ENCODE measurements around the gene IFI16. TPM values are rescaled to one million over a fixed set of nuclear protein-coding genes. Genes with fewer than 3 reads are reported as not detected.

The IFI16 gene
- total and polyA plus RNA-seq, 2 donors (not counting 3 experiments of a cell fraction or from before 2014, with no cell fraction given), result 52.8 to 183 TPM

DNA sequence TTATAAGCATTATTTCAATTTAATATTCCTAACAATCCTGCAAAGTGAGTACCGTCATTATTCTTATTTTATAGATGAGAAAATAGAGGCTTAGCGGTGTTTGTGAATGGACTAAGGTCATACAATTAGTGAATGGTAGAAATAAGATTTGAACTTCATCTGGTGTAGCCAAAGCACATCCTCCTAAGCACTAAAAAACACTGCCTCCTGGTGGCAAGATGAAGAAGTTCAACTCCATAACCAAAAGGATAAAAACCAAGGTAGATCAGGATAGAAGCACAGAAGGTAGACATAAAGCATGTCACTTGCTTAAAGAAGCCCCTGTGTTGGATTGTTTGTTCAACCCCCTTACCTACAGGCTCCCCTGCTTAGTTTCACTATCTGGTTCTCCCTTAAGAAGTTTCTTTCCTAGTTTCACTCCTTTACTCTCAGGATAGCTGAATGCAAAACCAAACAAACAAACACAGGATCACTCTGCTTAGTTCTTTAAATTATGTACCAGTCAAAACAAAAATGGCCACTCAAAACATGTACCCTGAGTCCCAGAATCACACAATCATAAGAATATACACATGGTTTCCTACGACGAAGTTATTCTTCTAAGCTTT, 79.6 kb downstream of the IFI16 start:
- TF ChIP-seq EZH2 (IDR thresholded peaks at IDR 0.05; ENCODE audit: borderline replicate concordance, low read depth, low read length, severe bottlenecking) (no peak), CTCF (IDR thresholded peaks at IDR 0.05; ENCODE audit: extremely low read depth in 1 of 2, insufficient read depth in 1 of 2, low read depth in 1 of 2, low read length in 2 of 2) (peak; percentile 19 to 32), JUN (IDR thresholded peaks at IDR 0.05; ENCODE audit: borderline replicate concordance, insufficient read depth, insufficient read length, low read depth) (no peak), GATA2 (IDR thresholded peaks at IDR 0.05; ENCODE audit: insufficient read depth, insufficient read length, low read depth, low read length) (no peak), MYC (IDR thresholded peaks at IDR 0.05; ENCODE audit: low read depth, low read length) (no peak), POLR2AphosphoS5 (IDR thresholded peaks at IDR 0.05; ENCODE audit: insufficient read depth, low read depth, low read length) (no peak)
- H3K9me1 ChIP-seq (replicated peaks; ENCODE audit: control insufficient read depth, extremely low read depth, insufficient read depth, low read length), result no peaks in the 10 kb centered on the region
- no peak for FAIRE-seq
- dilution Hi-C loops (cut with MboI; ENCODE audit: extremely low pct_ligation_motif_present, low sequenced_read_pairs) (no loop called here), intact Hi-C loops (cut with micrococcal nuclease) (no loop called here)
- CTCF ChIA-PET, result interaction anchor here (0.5 to 1.8 kb wide), 5 partner anchors 13 to 1047 kb away, joined by 3 to 14 read pairs (median 4); partner anchors contain the start of gene AIM2
- no peak for DNase-seq (ENCODE audit: low read depth, low spot score)
- no peaks in the 10 kb centered on the region for H3K79me2 ChIP-seq (ENCODE audit: control insufficient read depth, insufficient read depth, low read length)
- BruUV-seq (replicated peaks), result no TSS peak
- H3K9ac ChIP-seq (replicated peaks; ENCODE audit: extremely low read depth, insufficient read depth, low read length), result no peak overlapping the region
- H3K9me3 ChIP-seq (replicated peaks; ENCODE audit: control insufficient read depth, insufficient read depth, low read length), result no peaks in the 10 kb centered on the region
- no peak overlapping the region for H3K27ac ChIP-seq (ENCODE audit: insufficient read depth, low read depth, low read length)
- no peak overlapping the region for H3K4me3 ChIP-seq (replicated peaks in 1 of 3; ENCODE audit: insufficient read depth in 1 of 3, low read depth in 1 of 3, low read length in 3 of 3)
- no peaks in the 10 kb centered on the region for H4K20me1 ChIP-seq (replicated peaks; ENCODE audit: control insufficient read depth, extremely low read depth, insufficient read depth, low read length)
- H3K36me3 ChIP-seq (ENCODE audit: control insufficient read depth in 2 of 2, extremely low read depth in 1 of 2, insufficient read depth in 2 of 2, low read length in 2 of 2), result no peaks in the 10 kb centered on the region
- no peak overlapping the region for H2AFZ ChIP-seq (ENCODE audit: low read depth, low read length)
- POLR2A ChIA-PET, result no interaction called here
- H3K4me2 ChIP-seq (ENCODE audit: insufficient read depth, low read length), result no peak overlapping the region
- H3K27me3 ChIP-seq (ENCODE audit: control insufficient read depth in 2 of 2, insufficient read depth in 2 of 2, low read length in 2 of 2), result peaks cover 0 to 2% of the 10 kb centered on the region in 2 experiments
- H3K4me1 ChIP-seq (ENCODE audit: control insufficient read depth, extremely low read depth, insufficient read depth, low read length), result peaks cover 35% of the 10 kb centered on the region

Measured in endothelial cell of umbilical vein (primary cell).